GM13976 (cell line): ENCODE results near the gene CC2D1B.
A peak's percentile ranks its signal among the peaks of the same experiment; 100 is the strongest.

ENCODE experiments used
- DNase-seq: peaks from one replicate; pipeline ENCODE4 v3.0.0; 2012; ENCODE audit warnings: low spot score
- in situ Hi-C: fragments of 300-500 bp; cut with MboI; formaldehyde crosslinking; loops from one replicate; pipeline ENCODE4 v1.12.0; 2022; ENCODE audit warnings: low sequenced_read_pairs, mixed read lengths, inconsistent platforms; ENCODE audit not compliant: unreplicated experiment
- TF ChIP-seq, protein P1 (sequence below): IDR thresholded peaks from 2 replicates; pipeline ENCODE4 v1.5.1; 2012; ENCODE audit warnings: borderline replicate concordance, mild to moderate bottlenecking; ENCODE audit not compliant: insufficient read depth; ENCODE audit errors: extremely low read depth, missing control alignments, control extremely low read depth

The CC2D1B gene

DNA sequence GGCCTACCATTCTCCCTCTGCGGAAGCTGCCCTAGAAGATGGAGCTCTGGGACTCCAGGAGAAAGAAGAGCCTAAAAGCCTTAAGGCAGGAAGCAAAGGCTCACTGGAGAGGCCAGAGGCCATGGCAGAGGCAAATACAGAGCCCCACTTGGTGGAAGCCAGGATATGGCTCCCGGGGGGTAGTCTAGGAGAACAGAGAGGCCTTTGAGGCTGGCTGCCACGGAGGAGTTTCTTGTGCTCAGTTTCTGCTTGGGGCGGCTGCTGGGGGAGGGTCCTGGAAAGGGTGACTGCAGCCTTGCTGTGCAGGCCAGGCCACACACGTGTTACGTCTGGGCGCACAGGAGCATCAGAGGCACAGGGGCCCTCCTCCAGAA, 5.4 kb downstream of the CC2D1B start:
- TF ChIP-seq, protein P1, sequence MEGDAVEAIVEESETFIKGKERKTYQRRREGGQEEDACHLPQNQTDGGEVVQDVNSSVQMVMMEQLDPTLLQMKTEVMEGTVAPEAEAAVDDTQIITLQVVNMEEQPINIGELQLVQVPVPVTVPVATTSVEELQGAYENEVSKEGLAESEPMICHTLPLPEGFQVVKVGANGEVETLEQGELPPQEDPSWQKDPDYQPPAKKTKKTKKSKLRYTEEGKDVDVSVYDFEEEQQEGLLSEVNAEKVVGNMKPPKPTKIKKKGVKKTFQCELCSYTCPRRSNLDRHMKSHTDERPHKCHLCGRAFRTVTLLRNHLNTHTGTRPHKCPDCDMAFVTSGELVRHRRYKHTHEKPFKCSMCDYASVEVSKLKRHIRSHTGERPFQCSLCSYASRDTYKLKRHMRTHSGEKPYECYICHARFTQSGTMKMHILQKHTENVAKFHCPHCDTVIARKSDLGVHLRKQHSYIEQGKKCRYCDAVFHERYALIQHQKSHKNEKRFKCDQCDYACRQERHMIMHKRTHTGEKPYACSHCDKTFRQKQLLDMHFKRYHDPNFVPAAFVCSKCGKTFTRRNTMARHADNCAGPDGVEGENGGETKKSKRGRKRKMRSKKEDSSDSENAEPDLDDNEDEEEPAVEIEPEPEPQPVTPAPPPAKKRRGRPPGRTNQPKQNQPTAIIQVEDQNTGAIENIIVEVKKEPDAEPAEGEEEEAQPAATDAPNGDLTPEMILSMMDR = no peak
- DNase-seq = no peak
- in situ Hi-C loops = no loop called here

DNA sequence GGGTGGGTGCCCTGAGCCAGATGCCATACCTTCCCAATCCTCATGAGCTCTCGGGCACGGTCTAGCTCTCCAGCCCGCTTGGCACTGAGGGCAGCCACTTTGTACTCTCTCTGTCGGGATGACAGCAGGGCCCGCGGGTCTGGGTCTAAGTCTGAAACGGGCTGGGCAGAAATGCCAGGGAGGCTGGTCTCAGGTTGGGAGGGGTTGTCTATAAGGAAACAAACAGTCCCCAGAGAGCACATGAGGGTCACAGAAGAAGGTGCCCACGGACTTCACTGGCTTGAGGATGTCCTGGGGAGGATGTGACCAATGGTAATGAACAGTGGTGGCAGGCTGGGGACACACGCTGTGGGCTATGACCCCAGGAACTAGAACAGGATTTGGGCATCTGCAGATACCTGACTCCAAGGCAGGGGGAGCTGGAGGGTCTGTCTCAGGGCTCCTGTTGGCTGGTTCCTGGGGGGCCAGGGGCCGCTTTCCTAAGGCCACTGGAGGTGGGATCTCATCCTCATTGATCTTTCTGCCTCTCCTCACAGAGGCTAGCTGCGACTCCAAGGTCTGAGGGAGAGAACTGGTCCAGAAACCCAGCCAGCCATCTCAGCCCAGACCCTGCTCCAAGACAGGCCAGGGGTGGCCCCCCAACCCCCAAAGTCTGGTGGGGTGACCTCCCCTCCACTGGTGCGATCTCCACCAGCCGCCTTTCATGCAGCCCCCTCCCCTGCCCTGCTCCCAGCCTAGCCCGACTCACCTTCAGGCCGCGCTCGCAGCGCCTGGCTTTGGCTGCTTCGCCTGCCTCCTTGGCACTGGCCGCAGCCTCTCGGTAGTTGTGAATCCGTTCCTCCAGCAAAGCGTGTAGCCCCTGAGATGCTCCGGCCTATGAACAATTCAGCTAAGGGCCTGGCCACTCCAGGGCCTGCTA, 6.1 kb downstream of the CC2D1B start:
- TF ChIP-seq, protein P1 = no peak
- in situ Hi-C loops = no loop called here
- peak; percentile 33 for DNase-seq

DNA sequence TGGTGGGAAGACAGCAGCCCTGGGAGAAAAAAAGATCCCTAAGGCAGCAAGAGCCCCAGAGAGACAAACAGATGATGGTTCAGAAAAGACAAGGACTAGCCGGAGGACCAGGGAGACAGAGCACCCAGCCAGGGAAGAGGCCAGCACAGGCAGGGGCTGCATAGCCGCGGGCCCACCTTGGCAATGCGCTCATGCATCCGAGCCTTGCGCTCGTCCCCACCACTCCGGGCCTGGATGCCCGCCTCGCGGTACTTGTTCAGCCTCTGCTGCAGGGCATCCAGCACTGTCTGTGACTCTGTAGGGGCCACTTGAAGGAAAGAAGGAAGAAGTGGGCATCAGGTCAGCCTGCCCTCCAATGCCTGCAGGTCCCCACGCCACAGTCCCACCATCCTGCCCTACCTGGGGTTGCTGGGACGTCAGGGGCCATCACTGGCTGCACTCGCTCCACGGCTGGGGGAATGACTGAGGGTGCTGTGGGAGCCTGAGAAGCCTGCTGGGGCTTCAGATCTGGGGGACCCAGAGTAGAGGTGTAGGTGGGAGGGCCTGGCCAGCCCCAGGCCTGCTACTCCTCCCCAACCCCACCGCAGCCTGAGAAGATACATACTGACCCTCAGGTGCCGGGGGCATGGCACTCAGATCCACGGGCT, 7.0 kb downstream of the CC2D1B start:
- TF ChIP-seq, protein P1 = no peak
- no peak for DNase-seq
- in situ Hi-C loops = no loop called here

DNA sequence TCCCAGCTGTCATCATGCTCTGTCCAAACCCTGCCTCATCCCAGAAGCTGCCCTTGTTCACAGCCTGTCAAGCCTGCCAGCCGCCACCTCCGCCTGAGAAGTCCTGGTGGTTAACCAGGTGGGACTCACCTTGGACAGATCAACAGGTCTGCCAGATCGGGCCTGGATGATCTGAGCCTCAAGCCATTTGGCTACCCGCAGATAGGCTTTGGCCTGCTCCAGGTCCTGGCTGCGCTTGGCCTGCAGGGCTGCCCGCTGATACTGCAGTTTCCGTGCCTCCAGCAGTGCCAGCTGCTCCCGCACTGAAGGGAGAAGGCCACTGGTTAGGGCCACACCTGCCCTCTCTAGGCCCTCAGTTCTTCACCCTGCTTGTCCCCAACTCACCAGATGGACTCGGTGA, 8.6 kb downstream of the CC2D1B start:
- DNase-seq = no peak
- TF ChIP-seq, protein P1 = no peak
- in situ Hi-C loops = no loop called here

DNA sequence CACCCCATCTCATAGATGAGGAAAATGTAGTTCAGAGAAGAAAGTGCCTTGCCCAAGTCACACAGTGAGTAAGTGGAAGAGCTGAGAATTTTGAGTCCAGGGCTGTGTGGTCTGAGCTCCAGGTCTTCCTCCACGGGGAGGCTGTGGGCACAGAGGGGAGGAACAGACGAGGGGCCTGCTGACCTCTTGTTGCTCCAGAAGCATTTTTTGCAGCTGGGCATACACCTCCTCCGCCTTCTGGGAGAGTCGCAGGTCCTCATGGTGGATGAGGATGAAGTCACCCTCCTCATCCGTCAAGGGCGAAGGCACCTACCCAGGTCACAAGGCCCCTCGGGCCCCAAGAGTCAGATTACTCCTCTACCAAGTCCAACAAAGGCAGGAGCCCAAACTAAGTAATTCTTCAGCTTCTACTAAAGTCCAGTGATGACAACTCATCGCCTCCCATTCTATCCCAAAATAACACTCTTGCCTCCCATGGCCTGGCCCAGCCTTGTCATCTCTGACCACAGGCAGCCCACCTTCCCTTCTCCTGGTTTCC, 9.1 kb downstream of the CC2D1B start:
- TF ChIP-seq, protein P1 = no peak
- in situ Hi-C loops = no loop called here
- DNase-seq = no peak

DNA sequence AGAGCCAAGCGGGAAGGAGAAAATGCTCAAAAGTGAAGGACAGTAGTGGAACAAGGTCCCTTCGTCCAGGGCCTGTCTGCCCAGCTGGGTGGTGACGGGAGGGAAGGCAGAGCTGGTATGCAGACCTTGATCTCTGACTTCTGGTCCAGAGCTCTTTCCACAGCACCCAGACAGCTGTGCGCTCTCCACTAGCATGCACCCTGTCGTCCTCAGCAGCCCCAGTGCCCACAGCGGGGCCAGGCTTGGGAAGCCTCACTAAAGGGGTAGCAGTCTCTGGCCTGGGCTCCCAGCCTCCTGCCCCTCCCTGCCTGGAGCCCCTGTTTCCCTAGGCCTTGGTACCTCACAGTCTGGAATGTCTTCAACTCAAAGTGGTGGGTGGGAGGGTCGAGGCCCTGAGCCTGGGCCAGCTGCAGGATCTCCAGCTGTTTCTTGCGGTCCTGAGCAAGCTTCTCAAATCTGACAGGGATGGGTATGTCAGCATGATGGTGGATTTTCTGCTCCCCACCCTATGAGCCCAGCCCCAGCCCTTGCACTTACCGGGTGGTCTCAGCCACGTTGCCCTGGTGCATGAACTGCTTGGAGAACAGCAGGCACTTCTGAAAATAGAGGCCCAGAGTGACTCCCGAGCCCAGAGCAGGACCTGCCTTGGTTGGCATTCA, 10.0 kb downstream of the CC2D1B start:
- in situ Hi-C loops = no loop called here
- no peak for DNase-seq
- TF ChIP-seq, protein P1 = no peak
